ENCODE measurements around the gene RIN3.

RIN3 gene

GRCh38 chr14:92737206-92737605 lies 223.6 kb downstream of the RIN3 start:
- DNase-seq (ENCODE audit: low read depth in 1 of 2, low spot score in 1 of 2), result no peak

GRCh38 chr14:92737619-92738188 lies 224.1 kb downstream of the RIN3 start:
- no peak for DNase-seq (ENCODE audit: low read depth in 1 of 2, low spot score in 1 of 2)

Measured in activated T-helper 1 cell treated with anti-CD3 and anti-CD28 coated beads, Interleukin-2, amount 50 U/mL, for 16 hours (primary cell).